IPS DF 19.7 (cell line): ENCODE results near the gene FOXA3.
"Not testable (repeated sequence)": the region's sequence is repeated elsewhere in the genome, so short reads cannot be mapped to it uniquely, and the experiment has no call there.

Source experiments
- DNase-seq: peaks from one replicate; pipeline ENCODE4 v3.0.0-alpha.2; 2013; ENCODE audit warnings: low read depth, low spot score

The FOXA3 gene

DNA sequence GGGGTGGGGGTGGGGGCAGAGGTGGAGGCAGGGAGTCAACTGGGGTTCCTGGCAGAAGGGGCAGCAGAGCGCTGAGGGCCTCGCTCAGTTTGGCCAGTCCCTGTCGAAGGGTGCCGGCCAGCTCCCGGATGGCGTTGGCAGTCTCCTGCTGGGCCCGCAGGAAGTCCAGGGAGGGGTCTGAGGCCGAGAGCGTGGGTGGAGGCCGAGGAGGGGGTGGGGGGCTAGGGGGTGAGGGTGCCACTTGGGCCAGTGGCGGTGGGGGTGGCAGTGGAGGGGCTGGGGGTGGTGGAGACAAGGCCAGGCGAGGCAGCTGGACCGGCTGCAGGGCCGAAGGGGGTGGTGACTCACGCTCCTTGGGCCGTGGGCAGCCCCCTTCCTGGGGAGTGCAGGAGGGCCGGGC lies 26.8 kb downstream of the FOXA3 start:
- no peak for DNase-seq

DNA sequence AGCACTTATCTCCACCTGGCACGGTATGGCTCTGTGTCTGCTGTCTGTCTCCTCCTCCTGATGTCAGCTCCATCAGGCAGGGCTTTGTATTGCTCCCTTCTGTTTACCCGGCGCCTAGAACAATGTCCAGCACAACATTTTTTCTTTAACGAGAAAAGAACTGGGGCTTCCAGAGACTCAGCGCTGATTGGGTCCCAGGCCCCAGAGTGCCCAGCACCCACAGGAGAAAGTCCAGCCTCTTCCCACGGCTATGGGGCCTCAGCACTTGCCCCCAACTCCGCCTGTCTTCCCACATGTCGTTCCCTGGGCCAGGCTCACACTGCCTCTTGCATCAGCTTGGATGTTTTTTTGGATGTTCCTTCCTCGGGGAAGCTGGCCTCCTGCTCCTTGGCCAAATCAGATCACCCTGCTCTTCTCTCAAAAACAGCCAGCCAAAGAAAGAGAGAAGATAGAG lies 31.4 kb downstream of the FOXA3 start:
- no peak for DNase-seq

DNA sequence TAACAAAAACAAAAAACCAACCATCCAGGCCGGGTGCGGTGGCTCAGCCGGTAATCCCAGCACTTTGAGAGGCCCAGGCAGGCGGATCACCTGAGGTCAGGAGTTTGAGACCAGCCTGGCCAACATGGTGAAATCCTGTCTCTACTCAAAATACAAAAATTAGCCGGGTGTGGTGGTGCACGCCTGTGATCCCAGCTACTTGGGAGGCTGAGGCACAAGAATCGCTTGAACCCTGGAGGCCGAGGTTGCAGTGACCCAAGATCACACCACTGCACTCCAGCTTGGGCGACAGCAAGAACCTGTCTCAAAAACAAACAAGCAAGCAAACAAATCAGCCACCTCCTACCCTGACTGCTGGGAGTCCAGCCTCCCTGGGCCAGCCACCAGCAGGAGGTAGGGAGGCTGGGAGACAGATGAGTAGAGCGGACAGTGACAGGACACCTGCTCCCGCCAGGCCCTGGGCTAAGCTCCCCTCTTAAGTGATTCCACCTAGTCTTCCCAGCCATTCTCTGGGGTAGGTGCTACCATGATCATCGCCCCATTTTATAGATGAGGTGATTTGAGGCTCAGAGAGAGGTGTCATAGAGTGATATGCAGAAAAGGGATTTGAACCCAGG lies 32.0 kb downstream of the FOXA3 start:
- DNase-seq: not testable (repeated sequence)

DNA sequence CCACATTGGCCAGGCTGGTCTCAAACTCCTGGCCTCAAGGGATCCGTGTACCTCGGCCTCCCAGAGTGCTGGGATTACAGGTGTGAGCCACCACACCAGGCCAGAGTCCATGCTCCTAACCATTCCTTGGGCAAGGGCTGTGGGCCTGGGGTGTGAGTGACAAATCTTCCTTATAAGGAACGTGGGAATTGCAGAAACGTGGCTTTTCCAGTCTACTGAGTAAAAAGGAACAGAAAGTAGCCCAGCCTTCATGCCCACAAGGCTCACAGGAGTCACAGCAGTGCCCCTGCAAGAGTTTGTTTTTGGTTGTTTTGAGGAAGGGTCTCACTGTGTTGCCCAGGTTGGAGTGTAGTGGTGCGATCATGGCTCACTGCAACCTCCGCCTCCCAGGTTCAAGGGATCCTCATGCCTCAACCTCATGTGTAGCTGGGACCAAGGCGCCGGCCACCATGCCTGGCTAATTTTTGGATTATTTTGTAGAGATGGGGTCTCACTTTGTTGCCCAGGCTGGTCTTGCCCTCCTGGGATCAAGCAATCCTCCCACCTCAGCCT lies 33.2 kb downstream of the FOXA3 start:
- DNase-seq: no peak

DNA sequence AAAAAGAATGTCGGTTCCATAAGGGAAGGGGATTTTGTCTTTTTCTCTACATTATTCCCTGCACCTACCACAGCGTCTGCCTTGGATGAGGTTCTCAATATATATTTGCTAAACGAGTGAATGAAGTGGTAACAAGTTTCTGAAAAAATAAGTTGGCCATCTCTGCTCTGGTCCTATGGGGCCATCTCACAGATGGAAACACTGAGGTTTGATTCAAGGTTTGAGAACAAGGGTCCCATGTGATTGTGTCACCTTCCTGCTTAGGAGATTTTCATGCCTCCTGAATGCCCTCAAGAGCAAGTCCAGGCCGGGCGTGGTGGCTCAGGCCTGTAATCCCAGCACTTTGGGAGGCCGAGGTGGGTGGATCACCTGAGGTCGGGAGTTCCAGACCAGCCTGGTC lies 35.1 kb downstream of the FOXA3 start:
- no peak for DNase-seq

DNA sequence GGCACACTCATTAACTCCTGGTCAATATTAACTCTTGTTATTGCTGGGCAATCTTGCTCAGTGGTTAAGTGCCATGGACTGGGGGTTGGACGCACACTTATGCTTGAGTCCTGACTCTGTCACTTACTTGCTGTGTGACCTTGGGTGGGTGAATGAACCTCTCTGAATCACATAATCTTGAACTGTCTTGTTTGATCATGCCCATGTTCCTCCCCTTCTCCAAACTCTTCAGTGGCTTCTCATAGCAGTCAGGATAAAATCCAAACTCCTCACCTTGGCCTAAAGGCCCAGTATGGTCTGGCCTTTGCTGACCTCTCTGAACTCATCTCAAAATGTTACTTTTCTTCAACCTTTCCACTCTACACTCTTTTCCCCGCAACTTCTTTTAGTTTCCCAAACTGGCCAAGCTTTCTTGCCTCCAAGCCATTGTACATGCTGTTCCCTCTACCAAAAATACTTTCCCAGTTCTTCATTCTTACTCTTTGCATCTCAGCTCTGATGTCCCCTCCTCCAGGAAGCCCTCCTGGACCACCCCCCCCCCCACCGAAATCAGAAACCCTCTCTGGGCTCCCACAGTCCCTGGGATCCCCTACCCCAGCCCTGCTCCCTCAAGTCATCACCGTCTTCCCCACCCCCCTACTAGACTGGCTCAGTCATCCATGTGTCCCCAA lies 35.9 kb downstream of the FOXA3 start:
- no peak for DNase-seq

DNA sequence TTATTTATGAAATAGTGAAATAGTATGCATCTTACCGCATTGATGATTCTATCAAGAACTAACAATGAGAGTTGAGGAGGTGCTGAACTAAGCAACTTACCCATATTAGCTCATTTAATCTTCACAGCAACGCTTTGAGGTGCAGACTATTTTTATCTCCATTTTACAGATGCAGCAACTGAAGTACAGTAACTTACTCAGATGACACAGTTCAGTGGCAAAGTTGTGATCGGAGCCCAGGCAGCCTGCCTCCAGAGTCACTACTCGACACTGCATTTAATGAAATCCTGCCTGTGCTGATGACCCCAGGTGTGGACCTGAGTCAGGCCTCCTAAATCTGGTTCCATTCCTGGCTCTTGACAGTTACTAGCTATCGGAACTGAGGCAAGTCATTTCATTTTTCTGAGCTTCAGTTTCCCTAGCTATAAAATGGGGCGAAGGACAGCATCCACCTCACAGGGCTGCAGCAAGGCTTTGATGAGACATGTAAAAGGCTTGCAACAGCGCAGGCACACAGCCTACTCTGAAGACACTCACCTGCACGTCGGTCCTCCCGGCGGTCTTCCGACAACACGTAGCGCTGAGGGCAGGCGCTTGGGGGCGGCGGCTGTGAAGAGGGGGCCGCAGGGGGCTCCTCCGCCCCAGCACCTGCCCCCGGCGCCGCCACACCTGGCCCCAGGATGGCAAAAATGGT lies 36.8 kb downstream of the FOXA3 start:
- DNase-seq: no peak

DNA sequence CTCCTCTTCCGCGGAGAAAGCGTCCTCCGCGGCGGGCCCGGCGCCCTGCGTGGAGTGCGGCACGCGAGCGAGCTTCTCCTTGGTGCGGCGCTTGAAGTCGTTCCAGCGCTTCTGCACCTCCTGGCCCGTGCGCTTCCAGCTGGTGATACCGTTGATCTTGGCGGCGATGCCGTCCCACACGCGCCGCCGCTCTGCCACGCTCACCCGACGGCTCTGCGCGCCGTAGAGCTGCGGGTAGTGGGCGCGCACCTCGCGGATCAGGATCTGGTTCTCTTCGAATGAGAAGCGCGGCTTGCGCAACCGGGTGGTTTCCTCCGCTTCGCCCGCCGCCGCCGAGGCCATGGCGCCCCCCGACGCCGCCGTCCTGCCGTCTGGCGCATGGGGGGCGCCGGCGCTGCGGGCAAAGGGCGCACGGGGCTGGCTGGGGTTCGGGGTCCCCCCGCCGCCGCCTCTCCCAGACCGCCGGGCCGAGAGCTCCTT lies 37.3 kb downstream of the FOXA3 start:
- DNase-seq: no peak

DNA sequence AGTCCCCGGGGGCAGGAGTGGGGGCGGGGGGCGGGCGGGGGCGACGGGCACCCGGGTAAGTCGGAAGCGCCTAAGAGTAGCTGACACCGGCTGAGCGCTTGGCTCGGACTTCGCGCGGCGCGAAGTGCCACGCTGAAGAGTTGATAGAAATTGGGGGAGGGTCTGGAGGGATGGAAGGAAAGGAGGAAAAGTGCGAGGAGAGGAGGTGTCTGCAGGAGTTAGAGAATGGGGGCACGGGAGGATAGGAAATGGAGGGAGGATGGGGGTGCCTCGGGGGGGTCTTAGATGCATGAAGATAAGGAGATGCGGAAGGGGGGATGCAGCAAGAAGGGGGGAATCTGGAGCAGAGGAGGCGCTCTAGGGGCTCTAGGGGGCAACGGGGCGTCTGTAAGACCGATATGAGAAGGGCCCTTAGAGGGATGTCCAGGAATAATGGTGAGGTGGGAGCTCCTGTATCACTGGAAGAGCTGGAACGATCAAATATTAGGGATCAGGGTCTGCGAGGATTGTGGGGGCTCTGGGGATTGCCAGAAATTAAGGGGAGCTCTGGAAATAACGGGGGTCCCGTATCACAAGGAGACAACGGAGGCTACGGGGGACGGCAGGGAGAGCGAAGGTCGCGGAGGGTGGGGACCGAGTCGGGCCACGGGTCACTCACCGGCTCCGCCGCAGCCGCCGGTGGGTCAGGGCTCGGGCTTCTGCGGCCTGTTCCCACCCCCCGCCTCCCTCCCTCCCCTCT lies 38.0 kb downstream of the FOXA3 start, which contains the start of gene MYPOP:
Gene MYPOP, minus strand, starts transcription at position 702 of the 739 bp plus-strand sequence. CDS start 840 bp downstream, outside the sequence.
- no peak for DNase-seq

DNA sequence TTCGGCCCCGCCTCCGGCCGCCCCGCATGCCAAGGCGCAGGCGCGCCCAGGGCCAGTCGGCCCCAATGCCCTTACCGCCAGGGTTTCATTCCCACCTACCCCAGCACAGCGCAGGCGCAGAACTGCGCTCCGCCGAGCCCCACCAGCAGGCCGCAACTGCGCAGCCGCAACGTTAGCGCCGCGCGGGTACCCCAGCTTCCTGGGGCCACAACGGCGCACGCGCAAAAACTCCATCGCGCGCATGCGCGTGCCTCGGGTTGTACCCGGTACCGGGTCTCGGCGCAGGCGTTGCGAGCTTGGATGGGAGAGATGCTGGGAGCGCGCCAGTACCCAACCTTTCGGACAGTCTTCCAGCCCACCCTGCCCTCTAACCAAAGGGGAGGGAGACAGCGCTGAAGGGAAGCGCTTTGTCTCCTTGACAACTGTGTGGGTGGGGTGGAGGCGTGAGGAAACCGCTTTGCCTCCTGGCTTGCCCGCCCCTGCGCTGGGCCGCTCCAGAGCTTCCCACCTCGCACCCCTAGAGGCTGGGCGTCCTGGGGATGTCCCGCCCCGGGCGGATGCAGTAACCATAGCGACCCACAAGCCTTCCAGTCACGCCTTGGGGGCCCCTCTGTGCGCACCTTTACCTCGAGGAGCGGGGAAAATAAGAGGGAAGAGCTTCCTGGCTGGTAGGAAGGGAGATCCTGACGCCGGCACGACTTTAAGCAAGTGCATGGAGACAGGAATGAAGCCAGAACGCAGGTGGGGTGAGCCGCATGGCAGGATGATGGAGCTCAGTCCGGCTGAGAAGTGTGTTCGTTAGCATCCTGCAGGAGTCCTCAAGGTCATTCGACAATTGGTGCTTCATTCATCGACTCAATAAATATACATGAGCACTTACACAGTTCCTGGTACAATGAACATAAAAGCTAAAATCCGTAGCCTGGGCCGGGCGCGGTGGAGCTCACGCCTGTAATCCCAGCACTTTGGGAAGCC lies 38.8 kb downstream of the FOXA3 start:
- no peak for DNase-seq

DNA sequence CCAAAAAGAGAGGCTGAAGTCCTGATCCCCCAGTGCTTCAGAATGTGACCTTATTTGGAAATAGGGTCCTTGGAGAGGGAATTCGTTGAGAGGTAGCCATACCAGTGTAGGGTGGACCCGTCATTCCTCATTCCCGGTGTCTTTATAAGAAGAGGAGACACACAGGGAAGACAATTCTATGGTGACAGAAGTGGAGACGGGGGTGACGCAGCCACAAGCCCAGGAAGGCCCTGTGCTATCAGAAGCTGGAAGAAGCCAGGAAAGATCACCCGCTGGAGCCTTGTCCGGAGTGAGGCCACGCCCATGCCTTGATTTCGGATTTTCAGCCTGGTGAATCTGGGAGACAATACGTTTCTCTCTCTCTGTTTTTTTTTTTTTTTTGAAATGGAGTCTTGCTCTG lies 40.9 kb downstream of the FOXA3 start:
- DNase-seq: no peak

DNA sequence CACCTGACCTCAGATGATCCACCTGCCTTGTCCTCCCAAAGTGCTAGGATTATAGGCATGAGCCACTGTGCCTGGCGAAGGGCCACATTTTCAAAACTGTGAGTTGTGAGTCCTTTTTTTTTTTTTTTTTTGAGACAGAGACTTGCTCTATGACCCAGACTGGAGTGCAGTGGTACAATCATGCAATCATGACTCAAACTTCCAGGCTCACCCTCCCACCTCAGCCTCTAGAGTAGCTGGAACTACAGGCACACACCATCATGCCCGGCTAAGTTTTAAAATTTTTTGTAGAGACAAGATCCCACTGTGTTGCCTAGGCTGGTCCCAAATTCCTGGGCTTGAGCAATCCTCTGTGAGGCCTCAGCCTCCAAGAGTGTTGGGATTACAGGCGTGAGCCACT lies 42.1 kb downstream of the FOXA3 start:
- no peak for DNase-seq

DNA sequence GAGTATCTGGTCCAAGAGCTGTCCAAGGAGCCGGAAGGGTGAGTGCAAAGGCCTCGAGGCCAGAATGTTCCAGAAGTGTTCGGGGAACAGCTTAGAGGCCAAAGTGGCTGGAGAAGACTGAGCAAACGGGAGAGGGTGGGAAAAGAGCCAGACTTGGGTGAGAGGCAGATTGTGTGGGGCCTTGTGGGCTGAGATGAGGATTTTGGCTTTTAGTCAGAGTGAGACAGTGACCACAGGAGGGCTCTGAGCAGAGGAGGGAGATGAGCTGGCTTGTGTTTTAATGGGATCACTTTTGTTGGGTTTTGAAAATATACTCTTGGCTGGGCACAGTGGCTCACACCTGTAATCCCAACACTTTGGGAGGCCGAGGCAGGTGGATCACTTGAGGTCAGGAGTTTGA lies 44.8 kb downstream of the FOXA3 start:
- no peak for DNase-seq

DNA sequence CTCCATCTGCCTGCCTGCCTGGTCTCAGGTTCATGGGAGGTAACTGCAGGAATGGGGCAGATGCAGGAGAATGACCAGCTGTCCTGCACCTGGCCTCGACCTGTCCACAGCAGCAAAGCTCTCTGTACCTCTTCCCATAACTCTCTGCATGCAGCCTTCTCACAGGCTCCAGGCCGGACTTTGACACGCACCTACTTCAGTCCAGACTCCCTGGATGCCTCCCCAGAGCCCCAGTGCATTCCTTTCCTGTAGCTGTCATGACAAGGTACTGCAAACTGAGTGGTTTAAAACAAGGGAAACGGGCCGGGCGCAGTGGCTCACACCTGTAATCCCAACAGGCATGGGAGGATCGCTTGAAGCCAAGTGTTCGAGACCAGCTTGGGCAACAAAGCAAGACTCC lies 47.2 kb downstream of the FOXA3 start:
- DNase-seq: no peak

DNA sequence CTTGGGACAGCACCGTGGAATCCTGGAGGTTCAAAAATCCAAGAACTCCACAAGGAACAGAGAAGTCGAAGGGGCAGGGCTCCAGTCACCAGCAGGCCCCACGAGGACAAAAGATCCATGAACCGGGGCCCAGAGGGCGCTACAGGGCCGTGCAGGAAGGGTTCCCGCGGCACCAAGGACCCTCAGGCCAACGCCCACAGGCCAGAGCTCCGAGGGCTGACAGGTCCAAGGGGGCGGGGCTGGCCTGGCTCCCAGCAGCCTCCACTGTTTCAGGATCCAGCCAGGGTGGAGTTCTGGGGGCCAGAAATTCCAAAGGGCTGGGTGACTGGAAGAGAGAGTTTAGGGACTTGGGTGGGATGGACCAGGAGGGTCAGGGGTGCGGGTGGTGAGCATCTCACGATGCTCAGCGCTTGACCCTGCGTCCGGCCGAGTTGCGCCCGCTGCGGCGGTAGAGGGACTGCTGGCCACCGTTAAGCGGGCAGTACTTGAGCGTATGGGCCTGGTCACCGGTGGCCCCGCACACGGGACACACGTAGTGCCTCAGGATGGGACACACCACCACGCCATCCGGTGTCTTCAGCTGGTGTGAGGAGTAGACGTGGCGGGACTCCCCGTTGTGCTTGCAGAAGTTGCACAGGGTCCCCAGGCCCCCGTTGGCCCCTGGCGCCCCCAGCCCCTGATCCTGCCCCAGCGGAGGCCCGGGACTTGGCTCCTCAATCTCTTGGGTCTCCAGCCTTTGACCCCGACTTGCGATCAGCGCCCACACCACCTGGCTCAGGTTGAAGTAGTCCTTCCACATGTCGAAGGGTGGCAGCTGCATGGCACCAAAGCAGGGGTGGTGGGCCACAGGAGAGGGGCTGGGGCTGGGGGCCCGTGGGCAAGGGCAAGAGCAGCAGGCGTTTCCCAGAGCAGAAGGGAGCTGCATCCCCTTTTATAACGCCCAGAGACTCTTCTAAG lies 50.0 kb downstream of the FOXA3 start, which contains the start of gene NANOS2:
Gene NANOS2, minus strand, starts transcription at position 905 of the 957 bp plus-strand sequence. Its CDS starts 85 bp downstream, at position 820.
- peak; percentile 56 for DNase-seq

DNA sequence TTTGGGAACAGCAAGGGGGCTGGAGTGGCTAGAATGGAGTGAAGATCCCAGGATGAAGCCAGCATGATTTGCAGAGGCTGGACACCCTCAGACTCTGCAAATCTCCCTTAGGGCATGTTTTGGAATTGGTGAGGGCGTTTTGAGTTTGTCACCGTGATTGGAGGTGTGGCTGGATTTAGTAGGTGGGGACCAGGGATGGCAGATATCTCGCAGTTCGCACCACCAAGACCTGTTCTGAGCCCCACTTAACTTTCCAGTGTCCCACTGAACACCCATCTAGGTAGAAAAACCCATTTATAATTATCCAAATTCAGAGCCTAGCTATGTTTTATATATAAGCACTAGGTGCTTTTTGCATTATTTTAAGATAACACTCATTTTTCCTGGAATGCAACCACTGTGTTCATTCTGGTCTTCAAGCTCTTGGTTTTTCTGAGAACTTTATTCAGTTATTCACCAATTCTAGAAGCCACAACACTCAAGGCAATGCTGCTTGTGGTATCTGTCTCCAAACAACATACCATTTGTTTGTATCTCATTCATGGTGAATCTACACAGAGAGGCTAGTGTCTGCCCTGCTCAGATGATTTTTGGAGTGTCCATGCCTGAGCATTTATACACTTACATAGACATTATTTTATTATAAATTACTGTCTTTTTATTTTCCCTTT lies 53.4 kb downstream of the FOXA3 start:
- DNase-seq: no peak

DNA sequence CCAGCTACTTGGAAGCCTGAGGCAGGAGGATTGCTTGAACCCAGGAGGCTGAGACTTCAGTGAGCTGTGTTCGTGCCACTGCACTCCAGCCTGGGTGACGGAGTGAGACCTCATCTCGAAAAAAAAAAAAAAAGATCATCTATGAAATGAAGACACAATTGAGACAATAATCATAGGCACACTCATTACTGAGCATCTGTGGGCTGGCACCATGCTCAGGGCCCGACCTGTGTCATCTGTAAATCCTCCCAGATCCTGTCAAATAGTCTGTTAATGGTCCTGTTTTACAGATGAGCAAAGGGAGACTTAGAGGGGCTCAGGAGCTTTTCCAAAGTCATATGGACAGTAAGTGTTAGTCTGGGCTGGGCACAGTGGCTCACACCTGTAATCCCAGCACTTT lies 54.6 kb downstream of the FOXA3 start:
- no peak for DNase-seq

DNA sequence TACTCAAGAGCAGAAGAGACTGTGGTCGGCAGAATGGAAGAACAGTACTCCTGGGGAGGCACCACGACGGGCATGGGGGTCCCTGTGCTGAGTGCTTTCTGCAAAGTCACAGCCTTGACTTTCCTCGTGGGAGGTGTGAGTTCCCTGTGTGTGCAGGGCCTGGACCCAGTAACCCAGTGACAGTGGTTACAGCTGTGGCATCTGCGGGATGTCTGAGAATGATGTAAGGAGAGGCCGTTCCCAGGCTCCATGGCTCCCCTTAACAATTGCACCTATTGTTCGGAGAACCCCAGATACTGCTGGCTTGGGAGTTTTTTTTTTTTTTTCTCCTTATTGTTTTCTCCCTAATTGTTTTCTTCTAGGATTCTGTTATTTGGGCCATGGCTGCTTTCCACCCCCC lies 55.6 kb downstream of the FOXA3 start:
- no peak for DNase-seq

DNA sequence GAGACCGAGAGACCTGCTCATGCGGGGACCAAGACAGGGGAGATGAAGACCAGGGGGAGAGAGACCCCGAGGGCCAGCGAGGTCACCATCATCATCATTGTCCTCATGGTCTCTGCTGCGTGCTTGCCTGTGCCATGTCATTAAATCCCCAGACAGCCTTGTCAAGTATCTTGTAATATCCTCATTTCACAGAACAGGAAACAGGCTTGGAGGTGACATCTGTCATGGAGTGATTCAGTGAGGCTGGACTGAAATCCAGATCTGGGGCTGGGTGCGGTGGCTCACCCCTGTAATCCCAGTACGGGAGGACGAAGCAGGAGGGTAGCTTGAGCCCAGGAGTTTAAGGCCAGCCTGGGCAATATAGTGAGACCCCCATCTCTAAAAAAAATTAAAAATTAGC lies 56.3 kb downstream of the FOXA3 start:
- no peak for DNase-seq
